Natural killer cell treated with Interleukin-12 subunit alpha and Interleukin-12 subunit beta and Interleukin-15 and Interleukin-18, amount 100 ng/mL, for 72 hours (primary cell): ENCODE measurements around the gene MYRIP. TPM values are rescaled to one million over a fixed set of nuclear protein-coding genes. Genes with fewer than 3 reads are reported as not detected.

Experiments used
- ATAC-seq, 2 donors: fragments of 150-1000 bp; cut with Tn5 transposase in 1 of 2; sonication (Bioruptor Pico), chemical (Tn5 transposase) in 1 of 2; 2 replicates each; pipeline ENCODE4 v1.10.0; 2021
- DNase-seq: peaks from one replicate; pipeline ENCODE4 v3.0.0; 2022; ENCODE audit warnings: low spot score
- H3K27ac Mint-ChIP-seq, 2 donors: 1 replicate in 1 of 2; 2 replicates in 1 of 2; pipeline ENCODE4 v1.8.0; 2022; ENCODE audit warnings: mixed read lengths in 2 of 2, mild to moderate bottlenecking in 1 of 2, moderate library complexity in 1 of 2
- H3K27me3 Mint-ChIP-seq, 2 donors: 1 replicate in 1 of 2; 2 replicates in 1 of 2; pipeline ENCODE4 v1.8.0; 2022; ENCODE audit warnings: mixed read lengths in 2 of 2
- H3K36me3 Mint-ChIP-seq: one replicate; pipeline ENCODE4 v1.8.0; 2022; ENCODE audit warnings: mixed read lengths
- H3K4me1 Mint-ChIP-seq, 2 donors: 1 replicate in 1 of 2; 2 replicates in 1 of 2; pipeline ENCODE4 v1.8.0; 2022; ENCODE audit warnings: low read depth in 2 of 2, mixed read lengths in 2 of 2, mild to moderate bottlenecking in 1 of 2
- H3K4me3 Mint-ChIP-seq: one replicate; pipeline ENCODE4 v1.8.0; 2022; ENCODE audit warnings: mixed read lengths
- H3K9me3 Mint-ChIP-seq: 2 replicates; pipeline ENCODE4 v1.8.0; 2022; ENCODE audit warnings: mixed read lengths
- total RNA-seq, 2 donors: library from RNA; stranded (reverse); gene quantifications; one replicate each; pipeline ENCODE4 v1.2.3, GENCODE V29; 2022

Gene MYRIP
- total RNA-seq, 2 donors from 2014 or later = not detected

DNA sequence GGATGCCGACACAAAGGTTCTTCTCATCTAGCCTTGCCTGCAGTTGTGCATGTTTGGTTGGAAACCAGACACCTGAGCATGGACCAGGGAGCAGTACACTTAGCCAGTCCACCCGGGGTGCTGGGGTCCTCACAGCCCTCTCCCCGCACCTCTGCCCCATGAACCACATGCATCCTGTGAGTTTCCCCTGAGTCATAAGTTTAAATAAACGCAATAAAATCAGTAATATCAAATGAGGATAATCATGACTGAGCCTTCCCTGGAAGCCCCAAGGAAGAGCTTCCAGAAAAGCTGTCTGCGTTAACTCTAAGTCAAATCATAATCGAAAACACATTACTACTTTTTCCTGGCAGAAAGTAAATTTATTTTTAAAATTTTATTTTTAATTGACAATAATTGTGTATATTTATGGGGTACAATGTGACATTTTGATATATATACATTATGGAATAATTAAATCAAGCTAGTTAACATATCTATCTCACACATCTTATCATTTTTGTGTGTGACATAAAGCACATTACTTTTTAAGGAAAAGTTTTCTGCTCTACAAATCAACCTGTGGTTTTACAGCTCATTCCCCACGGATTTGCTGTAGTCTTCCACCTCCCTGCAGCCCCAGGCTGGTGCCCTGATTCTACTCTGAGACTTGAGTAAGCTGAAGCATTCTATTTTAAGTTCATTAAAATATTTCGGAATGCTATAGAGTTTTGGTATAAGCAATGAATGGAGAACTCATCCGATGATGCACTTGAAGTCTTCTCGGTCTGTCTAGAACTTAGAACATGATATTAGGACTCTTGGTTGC lies 334.1 kb downstream of the MYRIP start:
- peaks cover 12 to 20% of the 10 kb centered on the region in 2 donors for H3K27me3 Mint-ChIP-seq
- DNase-seq (no peak), ATAC-seq (no peak)
- H3K4me1 Mint-ChIP-seq = no peaks in the 10 kb centered on the region
- H3K9me3 Mint-ChIP-seq = no peaks in the 10 kb centered on the region
- no peaks in the 10 kb centered on the region for H3K36me3 Mint-ChIP-seq
- no peak overlapping the region for H3K4me3 Mint-ChIP-seq
- H3K27ac Mint-ChIP-seq = no peak overlapping the region

DNA sequence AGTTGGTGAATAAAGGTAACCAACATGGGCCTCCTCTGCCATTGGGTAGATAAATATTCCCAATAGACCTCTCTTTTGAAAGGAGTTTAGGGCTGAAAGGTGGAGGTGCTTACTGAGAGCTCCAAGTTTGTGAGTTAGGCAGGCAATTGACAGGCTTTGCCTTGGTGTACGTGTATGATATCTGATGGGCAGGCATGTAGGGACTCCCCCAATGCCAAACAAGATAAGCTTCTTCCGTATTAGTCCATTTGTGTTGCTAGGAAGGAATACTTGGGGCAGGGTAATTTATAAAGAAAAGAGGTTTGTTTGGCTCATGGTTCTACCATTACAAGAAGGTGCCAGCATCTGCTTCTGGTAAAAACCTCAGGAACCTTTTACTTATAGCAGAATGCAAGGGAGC lies 339.4 kb downstream of the MYRIP start:
- DNase-seq (no peak), ATAC-seq (no peak)
- Mint-ChIP-seq H3K4me1 (no peaks in the 10 kb centered on the region), H3K9me3 (no peaks in the 10 kb centered on the region), H3K36me3 (no peaks in the 10 kb centered on the region), H3K4me3 (no peak overlapping the region), H3K27ac (no peak overlapping the region), H3K27me3 (peaks cover 4 to 7% of the 10 kb centered on the region in 2 donors)

- Mint-ChIP-seq H3K4me1 (no peaks in the 10 kb centered on the region), H3K9me3 (no peaks in the 10 kb centered on the region)
Observed at GRCh38 chr3:40152482-40153133, 343.2 kb downstream of the MYRIP start.

DNA sequence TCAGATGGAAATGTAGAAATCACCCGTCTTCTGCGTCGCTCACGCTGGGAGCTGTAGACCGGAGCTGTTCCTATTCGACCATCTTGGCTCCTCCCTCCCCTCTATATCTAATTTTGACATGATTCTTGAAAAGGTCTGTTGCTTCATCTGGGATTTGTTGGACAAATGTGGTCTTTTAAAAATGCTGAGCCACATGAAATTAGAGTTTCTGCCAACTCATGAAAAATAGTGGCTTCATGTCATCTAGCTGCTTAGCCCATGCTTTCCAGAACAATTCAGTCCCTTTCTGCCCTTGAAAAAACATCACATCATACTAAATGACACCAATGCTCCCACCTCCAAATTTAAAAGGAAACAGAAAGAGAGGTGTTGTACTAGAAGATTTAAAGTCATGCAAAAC lies 351.5 kb downstream of the MYRIP start:
- DNase-seq (no peak), ATAC-seq (no peak)
- H3K27ac Mint-ChIP-seq = no peak overlapping the region
- no peak overlapping the region for H3K4me3 Mint-ChIP-seq
- peaks cover 6% of the 10 kb centered on the region for H3K9me3 Mint-ChIP-seq
- H3K36me3 Mint-ChIP-seq = peaks cover 10% of the 10 kb centered on the region
- no peaks in the 10 kb centered on the region for H3K4me1 Mint-ChIP-seq
- H3K27me3 Mint-ChIP-seq = peaks cover 11 to 12% of the 10 kb centered on the region in 2 donors

More at GRCh38 chr3:40152482-40153133, 343.2 kb downstream of the MYRIP start:
- H3K36me3 Mint-ChIP-seq = no peaks in the 10 kb centered on the region
- peaks cover 0 to 2% of the 10 kb centered on the region in 2 donors for H3K27me3 Mint-ChIP-seq
- DNase-seq = no peak
- H3K27ac Mint-ChIP-seq = no peak overlapping the region
- H3K4me3 Mint-ChIP-seq = no peak overlapping the region
- ATAC-seq = no peak

DNA sequence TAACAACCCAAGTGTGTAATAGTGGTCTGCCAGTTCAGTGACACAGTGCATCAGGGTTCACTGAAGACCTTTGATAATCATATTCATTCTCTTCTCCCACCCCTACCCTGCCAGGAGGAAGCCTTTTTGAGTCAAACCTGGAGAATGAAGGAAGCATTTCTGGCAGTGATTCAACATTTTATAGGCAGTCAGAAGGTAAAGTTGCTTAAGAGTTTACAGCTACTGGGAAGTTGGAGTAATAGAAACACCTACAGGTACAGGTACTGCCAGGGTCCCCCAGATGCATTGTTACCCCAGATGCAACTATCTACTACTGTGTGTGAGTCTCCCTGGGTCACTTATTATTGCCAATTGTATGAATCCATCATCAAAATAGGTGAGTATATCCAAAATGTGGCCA lies 353.2 kb downstream of the MYRIP start:
- ATAC-seq = no peak
- Mint-ChIP-seq H3K36me3 (peaks cover 10% of the 10 kb centered on the region), H3K4me1 (no peaks in the 10 kb centered on the region), H3K9me3 (peaks cover 6% of the 10 kb centered on the region), H3K27me3 (peaks cover 12 to 17% of the 10 kb centered on the region in 2 donors), H3K4me3 (no peak overlapping the region), H3K27ac (no peak overlapping the region)
- DNase-seq = no peak

DNA sequence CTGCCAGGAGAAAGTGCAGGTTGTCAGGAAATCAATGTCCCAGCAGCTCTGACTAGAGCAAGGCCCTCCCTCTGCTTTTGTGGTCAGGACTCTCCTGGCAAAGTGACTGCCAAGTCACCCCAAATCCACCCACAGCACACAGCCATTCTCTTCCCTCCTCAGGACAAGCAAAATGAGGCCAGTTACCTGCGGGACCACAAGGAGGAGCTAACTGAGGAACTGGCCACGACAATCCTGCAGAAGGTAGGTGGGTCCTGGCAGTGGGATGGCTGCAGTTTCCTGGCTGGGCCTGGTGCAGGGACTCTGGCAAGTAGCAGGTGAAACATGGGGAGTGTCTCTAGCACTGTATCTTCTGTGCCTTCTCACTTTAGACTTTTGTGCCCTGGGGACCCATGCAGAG lies 357.6 kb downstream of the MYRIP start:
- no peaks in the 10 kb centered on the region for H3K36me3 Mint-ChIP-seq
- peaks cover 11 to 19% of the 10 kb centered on the region in 2 donors for H3K27me3 Mint-ChIP-seq
- no peak overlapping the region for H3K4me3 Mint-ChIP-seq
- H3K4me1 Mint-ChIP-seq = peaks cover 18 to 19% of the 10 kb centered on the region in 2 donors
- ATAC-seq (no peak), DNase-seq (no peak)
- no peak overlapping the region for H3K27ac Mint-ChIP-seq
- H3K9me3 Mint-ChIP-seq = no peaks in the 10 kb centered on the region

- ATAC-seq (no peak), DNase-seq (no peak)
- no peak overlapping the region for H3K27ac Mint-ChIP-seq
- H3K27me3 Mint-ChIP-seq = peaks cover 14 to 21% of the 10 kb centered on the region in 2 donors
- H3K36me3 Mint-ChIP-seq = no peaks in the 10 kb centered on the region
- no peaks in the 10 kb centered on the region for H3K9me3 Mint-ChIP-seq
- H3K4me3 Mint-ChIP-seq = no peak overlapping the region
- peaks cover 19 to 20% of the 10 kb centered on the region in 2 donors for H3K4me1 Mint-ChIP-seq
Observed at GRCh38 chr3:40167958-40168357, 358.5 kb downstream of the MYRIP start.

- no peak overlapping the region for H3K27ac Mint-ChIP-seq
- peak overlapping the region; percentile 43 for H3K4me3 Mint-ChIP-seq
- H3K9me3 Mint-ChIP-seq = no peaks in the 10 kb centered on the region
- H3K27me3 Mint-ChIP-seq = peaks cover 9 to 21% of the 10 kb centered on the region in 2 donors
- no peaks in the 10 kb centered on the region for H3K36me3 Mint-ChIP-seq
- ATAC-seq = peak in 1 of 2 donors; percentile 2
- no peak for DNase-seq
- peaks cover 19 to 20% of the 10 kb centered on the region in 2 donors for H3K4me1 Mint-ChIP-seq
Observed at GRCh38 chr3:40169983-40170382, 360.6 kb downstream of the MYRIP start.

- no peaks in the 10 kb centered on the region for H3K36me3 Mint-ChIP-seq
- ATAC-seq (peak; percentile 88 to 93), DNase-seq (no peak)
- H3K27me3 Mint-ChIP-seq = peaks cover 9 to 21% of the 10 kb centered on the region in 2 donors
- H3K4me1 Mint-ChIP-seq = peaks cover 19 to 20% of the 10 kb centered on the region in 2 donors
- H3K27ac Mint-ChIP-seq = no peak overlapping the region
- H3K9me3 Mint-ChIP-seq = no peaks in the 10 kb centered on the region
- peak overlapping the region; percentile 43 for H3K4me3 Mint-ChIP-seq
Observed at GRCh38 chr3:40170395-40170794, 361.0 kb downstream of the MYRIP start.

DNA sequence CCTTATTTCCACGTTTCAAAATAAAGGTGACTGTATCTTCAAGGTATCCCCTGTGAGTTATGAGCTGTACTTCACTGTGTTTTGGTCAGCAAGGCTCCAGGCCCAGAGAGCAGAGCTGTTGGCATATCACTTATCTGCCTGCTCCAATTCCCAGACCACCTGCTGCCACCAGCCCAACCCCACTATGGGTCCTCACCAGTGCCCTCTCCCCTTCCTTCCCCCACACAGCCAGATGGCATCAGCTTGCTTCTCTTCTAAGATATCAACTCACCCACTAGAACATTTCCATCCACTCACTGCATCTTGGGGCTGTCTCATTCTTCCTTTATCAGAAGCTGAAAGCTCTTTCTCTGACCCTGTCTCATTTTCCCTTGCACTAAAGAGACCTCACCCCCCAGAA lies 363.2 kb downstream of the MYRIP start:
- Mint-ChIP-seq H3K27ac (no peak overlapping the region), H3K27me3 (peaks cover 9 to 14% of the 10 kb centered on the region in 2 donors), H3K4me3 (no peak overlapping the region), H3K36me3 (no peaks in the 10 kb centered on the region), H3K9me3 (no peaks in the 10 kb centered on the region), H3K4me1 (peaks cover 19 to 20% of the 10 kb centered on the region in 2 donors)
- no peak for DNase-seq
- ATAC-seq = no peak

DNA sequence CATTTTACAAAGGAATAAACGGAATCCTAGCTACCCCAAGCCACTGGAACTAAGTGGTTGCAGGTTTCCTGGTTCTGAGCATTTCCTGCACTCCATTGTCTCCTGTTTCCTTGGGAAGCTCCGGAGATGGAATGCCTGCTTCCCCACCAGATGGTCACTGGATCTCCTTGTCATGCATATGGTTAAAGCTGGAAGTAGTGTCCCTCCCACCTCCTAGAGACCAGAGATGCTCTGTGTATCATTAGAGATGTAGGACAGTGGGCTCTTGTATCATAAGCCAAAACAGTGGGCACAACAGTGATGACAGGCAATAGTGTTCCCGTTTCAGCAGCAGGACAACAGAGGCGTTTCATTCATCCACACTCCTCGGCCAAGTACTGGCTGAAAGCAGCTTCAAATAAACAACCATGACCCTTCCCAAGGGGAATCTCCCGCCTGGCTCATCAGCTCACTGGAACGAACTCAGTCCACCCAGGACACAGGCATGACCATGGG lies 363.9 kb downstream of the MYRIP start:
- H3K9me3 Mint-ChIP-seq = no peaks in the 10 kb centered on the region
- H3K36me3 Mint-ChIP-seq = no peaks in the 10 kb centered on the region
- H3K4me1 Mint-ChIP-seq = peaks cover 19 to 20% of the 10 kb centered on the region in 2 donors

DNA sequence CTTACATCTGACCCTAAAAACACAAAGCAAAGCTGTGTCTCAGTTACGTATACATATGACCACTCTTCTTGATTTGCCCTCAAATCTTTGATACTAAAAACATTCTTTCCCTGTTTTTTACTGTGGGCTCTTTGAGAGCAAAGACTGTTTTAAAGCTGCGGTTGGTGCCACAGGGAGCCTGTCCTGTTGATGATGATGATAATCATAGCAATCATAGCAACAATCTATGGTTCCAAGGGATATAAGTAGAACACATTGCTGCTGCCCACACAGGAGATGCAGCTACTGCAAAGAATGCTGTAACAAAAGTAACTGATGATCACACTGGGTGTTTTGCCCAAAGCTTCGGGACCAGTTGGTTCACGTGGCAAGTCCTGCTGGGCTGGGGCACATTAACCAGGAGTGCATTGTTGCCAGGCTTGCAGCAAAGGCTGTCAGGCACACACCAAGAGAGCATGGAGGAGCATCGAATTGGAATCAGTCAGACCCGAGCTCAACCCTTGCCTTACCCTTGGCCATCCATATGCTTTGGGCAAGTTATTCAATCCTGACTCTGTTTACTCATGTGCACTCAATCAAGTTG lies 368.7 kb downstream of the MYRIP start:
- H3K4me1 Mint-ChIP-seq = no peaks in the 10 kb centered on the region
- DNase-seq = no peak

More for the DNA sequence above, 363.9 kb downstream of the MYRIP start:
- ATAC-seq = no peak
- Mint-ChIP-seq H3K27me3 (peaks cover 6 to 14% of the 10 kb centered on the region in 2 donors), H3K4me3 (no peak overlapping the region), H3K27ac (no peak overlapping the region)
- DNase-seq = no peak

GRCh38 chr3:40179016-40179415 lies 369.6 kb downstream of the MYRIP start:
- Mint-ChIP-seq H3K9me3 (no peaks in the 10 kb centered on the region), H3K36me3 (no peaks in the 10 kb centered on the region), H3K27ac (no peak overlapping the region), H3K27me3 (no peaks in the 10 kb centered on the region), H3K4me1 (no peaks in the 10 kb centered on the region), H3K4me3 (no peak overlapping the region)
- ATAC-seq (no peak), DNase-seq (no peak)

More for the DNA sequence above, 368.7 kb downstream of the MYRIP start:
- Mint-ChIP-seq H3K9me3 (no peaks in the 10 kb centered on the region), H3K27ac (no peak overlapping the region), H3K36me3 (no peaks in the 10 kb centered on the region), H3K27me3 (no peaks in the 10 kb centered on the region), H3K4me3 (no peak overlapping the region)
- no peak for ATAC-seq

DNA sequence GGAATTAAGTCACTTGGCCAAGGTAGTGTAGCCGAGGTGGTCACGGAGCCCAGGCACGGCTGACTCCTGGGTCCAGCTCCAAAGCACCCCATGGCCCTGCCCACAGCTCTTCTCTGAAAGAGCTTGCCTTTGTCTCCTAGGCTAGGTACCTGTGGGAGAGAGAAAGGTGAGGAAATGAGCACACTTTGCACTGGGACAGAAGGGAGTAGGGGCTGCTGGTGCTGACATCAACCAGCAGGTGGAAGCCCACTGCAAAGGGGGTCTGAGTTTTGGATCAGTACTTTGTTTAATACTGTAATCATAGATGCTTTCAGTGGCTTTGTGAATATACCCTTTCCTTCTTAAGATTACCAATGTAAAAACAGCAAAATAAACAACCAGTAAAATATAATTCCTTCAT lies 371.8 kb downstream of the MYRIP start:
- Mint-ChIP-seq H3K27ac (no peak overlapping the region), H3K9me3 (no peaks in the 10 kb centered on the region), H3K27me3 (peaks cover 2 to 7% of the 10 kb centered on the region in 2 donors), H3K4me3 (no peak overlapping the region), H3K36me3 (no peaks in the 10 kb centered on the region), H3K4me1 (peaks cover 3 to 5% of the 10 kb centered on the region in 2 donors)
- DNase-seq = no peak
- no peak for ATAC-seq
